B cell (primary cell): ENCODE measurements around the gene FZD10.

ENCODE experiments used
- EZH2 ChIP-seq: IDR thresholded peaks from 2 replicates; pipeline ENCODE4 v1.6.1; 2012; ENCODE audit warnings: borderline replicate concordance, low read depth, mild to moderate bottlenecking, moderate library complexity, low read length; ENCODE audit not compliant: insufficient read depth, poor library complexity, severe bottlenecking
- TF ChIP-seq, protein P1 (sequence below): fragments of 200-600 bp; IDR thresholded peaks from one replicate; pipeline ENCODE4 v1.8.0; 2022; ENCODE audit warnings: antibody characterized with exemption, mild to moderate bottlenecking

DNA sequence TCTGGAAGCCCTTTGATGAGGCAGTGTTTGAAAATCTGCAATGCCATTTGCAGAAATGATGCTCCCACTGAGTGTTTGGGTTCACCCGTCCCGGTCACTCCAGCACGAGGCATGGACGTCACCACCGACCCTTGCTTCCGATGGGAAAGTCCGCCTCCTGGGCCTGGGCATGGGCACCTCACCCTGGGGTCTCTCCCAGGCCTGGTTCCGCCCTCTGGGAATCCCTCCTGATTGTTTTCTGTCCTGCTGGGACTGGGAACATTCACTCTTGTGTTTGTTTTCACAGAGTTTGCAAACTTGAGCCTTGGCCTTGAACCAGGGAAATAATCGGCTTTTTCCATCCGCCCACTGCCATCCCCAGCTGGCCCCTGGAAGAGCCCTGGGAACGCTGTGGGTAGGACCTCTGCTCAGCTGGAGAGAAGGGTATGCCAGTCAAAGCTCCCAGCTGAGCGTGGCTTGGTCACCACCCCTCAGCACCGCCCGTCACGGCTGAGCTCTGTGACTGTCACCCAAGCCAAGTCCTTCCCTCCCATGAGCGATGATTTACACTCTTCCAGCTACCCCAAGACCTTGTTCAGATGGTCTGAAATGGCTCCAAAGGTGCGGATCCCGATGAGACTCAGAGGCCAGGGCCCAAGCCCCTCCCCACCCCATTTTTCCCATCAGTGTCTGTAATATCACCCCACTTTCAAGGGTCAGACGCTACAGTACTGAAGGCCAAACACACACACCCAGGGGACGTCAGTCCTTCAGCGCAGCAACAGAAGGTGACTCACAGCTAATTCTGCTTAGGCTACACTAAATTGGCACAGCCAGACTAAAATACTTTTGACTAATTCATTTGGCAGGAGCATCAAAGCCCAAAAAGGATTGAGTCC, 34.1 kb upstream of the FZD10 start:
- TF ChIP-seq, protein P1, sequence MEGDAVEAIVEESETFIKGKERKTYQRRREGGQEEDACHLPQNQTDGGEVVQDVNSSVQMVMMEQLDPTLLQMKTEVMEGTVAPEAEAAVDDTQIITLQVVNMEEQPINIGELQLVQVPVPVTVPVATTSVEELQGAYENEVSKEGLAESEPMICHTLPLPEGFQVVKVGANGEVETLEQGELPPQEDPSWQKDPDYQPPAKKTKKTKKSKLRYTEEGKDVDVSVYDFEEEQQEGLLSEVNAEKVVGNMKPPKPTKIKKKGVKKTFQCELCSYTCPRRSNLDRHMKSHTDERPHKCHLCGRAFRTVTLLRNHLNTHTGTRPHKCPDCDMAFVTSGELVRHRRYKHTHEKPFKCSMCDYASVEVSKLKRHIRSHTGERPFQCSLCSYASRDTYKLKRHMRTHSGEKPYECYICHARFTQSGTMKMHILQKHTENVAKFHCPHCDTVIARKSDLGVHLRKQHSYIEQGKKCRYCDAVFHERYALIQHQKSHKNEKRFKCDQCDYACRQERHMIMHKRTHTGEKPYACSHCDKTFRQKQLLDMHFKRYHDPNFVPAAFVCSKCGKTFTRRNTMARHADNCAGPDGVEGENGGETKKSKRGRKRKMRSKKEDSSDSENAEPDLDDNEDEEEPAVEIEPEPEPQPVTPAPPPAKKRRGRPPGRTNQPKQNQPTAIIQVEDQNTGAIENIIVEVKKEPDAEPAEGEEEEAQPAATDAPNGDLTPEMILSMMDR: no peak
- no peak for TF ChIP-seq EZH2
